Hepatocyte (in vitro differentiated cells): ENCODE results near the gene CACYBP. TPM values are rescaled to one million over a fixed set of nuclear protein-coding genes. Genes with fewer than 3 reads are reported as not detected.
"Not testable (repeated sequence)": the region's sequence is repeated elsewhere in the genome, so short reads cannot be mapped to it uniquely, and the experiment has no call there.

Experiments
- DNase-seq: peaks from one replicate; pipeline ENCODE4 v3.0.0-alpha.2; 2016; ENCODE audit warnings: low spot score
- H2AFZ ChIP-seq: fragments of 200-600 bp; sonication (generic); 2 replicates; pipeline ENCODE4 v1.6.0; 2016; ENCODE audit warnings: antibody characterized with exemption, mild to moderate bottlenecking
- H3K27ac ChIP-seq: fragments of 200-600 bp; sonication (generic); 2 replicates; pipeline ENCODE4 v1.5.1; 2016; ENCODE audit warnings: mild to moderate bottlenecking
- H3K27me3 ChIP-seq: fragments of 200-600 bp; sonication (generic); 2 replicates; pipeline ENCODE4 v1.6.1; 2016
- H3K36me3 ChIP-seq: fragments of 200-600 bp; sonication (generic); replicated peaks from 2 replicates; pipeline ENCODE4 v1.5.1; 2016; ENCODE audit warnings: low read depth; ENCODE audit not compliant: insufficient read depth
- H3K4me1 ChIP-seq: fragments of 200-600 bp; sonication (generic); 2 replicates; pipeline ENCODE4 v1.5.1; 2016; ENCODE audit warnings: mild to moderate bottlenecking, moderate library complexity; ENCODE audit not compliant: insufficient read depth
- H3K4me2 ChIP-seq: fragments of 200-600 bp; sonication (generic); 2 replicates; pipeline ENCODE4 v1.6.0; 2016
- H3K4me3 ChIP-seq: fragments of 200-600 bp; sonication (generic); 2 replicates; pipeline ENCODE4 v1.5.1; 2016; ENCODE audit warnings: mild to moderate bottlenecking
- H3K79me2 ChIP-seq: fragments of 200-600 bp; sonication (generic); 2 replicates; pipeline ENCODE4 v1.6.0; 2017; ENCODE audit warnings: mild to moderate bottlenecking
- H3K9me2 ChIP-seq: fragments of 200-600 bp; sonication (generic); replicated peaks from 2 replicates; pipeline ENCODE4 v1.6.0; 2017; ENCODE audit warnings: mild to moderate bottlenecking; ENCODE audit not compliant: insufficient read depth
- H3K9me3 ChIP-seq: fragments of 200-600 bp; sonication (generic); 2 replicates; pipeline ENCODE4 v1.5.1; 2016; ENCODE audit warnings: low read depth, mild to moderate bottlenecking
- H4K20me1 ChIP-seq: fragments of 200-600 bp; sonication (generic); 2 replicates; pipeline ENCODE4 v1.6.0; 2016; ENCODE audit warnings: mild to moderate bottlenecking; ENCODE audit not compliant: insufficient read depth, poor library complexity, severe bottlenecking
- EZH2 ChIP-seq: fragments of 200-600 bp; sonication (generic); IDR thresholded peaks from 2 replicates; pipeline ENCODE4 v1.6.1; 2016; ENCODE audit warnings: antibody characterized with exemption, mild to moderate bottlenecking, borderline replicate concordance
- EZH2phosphoT487 ChIP-seq: fragments of 200-600 bp; sonication (generic); IDR thresholded peaks from one replicate; pipeline ENCODE4 v1.6.1; 2018; ENCODE audit warnings: antibody characterized with exemption, mild to moderate bottlenecking, low read depth, moderate library complexity; ENCODE audit not compliant: unreplicated experiment, severe bottlenecking
- WGBS: methylation state at CpG from one replicate; pipeline ENCODE4 v1.1.6; 2016; ENCODE audit warnings: low lambda C conversion rate; ENCODE audit errors: missing lambda C conversion rate; 5-methylcytosine and 5-hydroxymethylcytosine counted together
- polyA plus RNA-seq: library from polyadenylated mRNA; unstranded; fragments of >200 nt; fragmentation: Nextera tagmentation; extraction: Ambion mirVana; gene quantifications from 2 replicates; pipeline ENCODE4 v1.2.1, GENCODE V29; 2016
- total RNA-seq: library from RNA; depleted of rRNA; stranded (reverse); fragments of >200 nt; gene quantifications from 2 replicates; pipeline ENCODE4 v1.2.3, GENCODE V29; 2014
- TF ChIP-seq, protein P1 (sequence below): fragments of 200-600 bp; sonication (generic); IDR thresholded peaks from 2 replicates; pipeline ENCODE4 v1.5.1; 2016; ENCODE audit warnings: antibody characterized with exemption, mild to moderate bottlenecking; ENCODE audit not compliant: poor library complexity

The CACYBP gene
- total and polyA plus RNA-seq, 2 experiments from 2014 or later, result 79.6 to 81.7 TPM

DNA sequence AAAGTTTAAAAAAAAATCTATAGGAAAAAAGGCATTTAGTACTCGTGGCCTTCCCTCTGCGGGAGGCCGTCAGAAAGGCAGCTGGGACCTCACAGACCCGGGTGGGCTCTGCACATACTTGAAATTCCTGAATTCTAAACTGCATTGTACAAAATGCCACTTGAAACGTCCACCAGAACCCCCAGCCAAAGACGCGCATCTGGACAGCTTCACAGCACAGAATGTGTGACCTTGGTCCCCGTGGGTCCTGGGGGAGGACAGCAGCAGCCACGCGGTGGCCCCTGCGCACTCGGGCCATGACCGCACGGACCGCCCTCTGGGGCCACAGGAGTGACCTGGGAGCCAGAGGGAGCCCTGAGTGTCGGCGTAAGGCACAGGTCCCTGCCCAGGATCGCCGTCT lies 44.1 kb downstream of the CACYBP start:
- no peaks in the 10 kb centered on the region for H3K79me2 ChIP-seq
- H4K20me1 ChIP-seq, result no peaks in the 10 kb centered on the region
- H3K27me3 ChIP-seq, result no peaks in the 10 kb centered on the region
- H2AFZ ChIP-seq, result no peak overlapping the region
- WGBS, result 68% methylated on average over 19 of the region's 19 CpGs
- no peak overlapping the region for H3K4me3 ChIP-seq
- H3K4me2 ChIP-seq, result no peak overlapping the region
- H3K4me1 ChIP-seq, result no peaks in the 10 kb centered on the region
- H3K9me3 ChIP-seq, result no peaks in the 10 kb centered on the region
- no peaks in the 10 kb centered on the region for H3K36me3 ChIP-seq
- no peak for DNase-seq
- H3K27ac ChIP-seq, result no peak overlapping the region
- TF ChIP-seq, protein P1, sequence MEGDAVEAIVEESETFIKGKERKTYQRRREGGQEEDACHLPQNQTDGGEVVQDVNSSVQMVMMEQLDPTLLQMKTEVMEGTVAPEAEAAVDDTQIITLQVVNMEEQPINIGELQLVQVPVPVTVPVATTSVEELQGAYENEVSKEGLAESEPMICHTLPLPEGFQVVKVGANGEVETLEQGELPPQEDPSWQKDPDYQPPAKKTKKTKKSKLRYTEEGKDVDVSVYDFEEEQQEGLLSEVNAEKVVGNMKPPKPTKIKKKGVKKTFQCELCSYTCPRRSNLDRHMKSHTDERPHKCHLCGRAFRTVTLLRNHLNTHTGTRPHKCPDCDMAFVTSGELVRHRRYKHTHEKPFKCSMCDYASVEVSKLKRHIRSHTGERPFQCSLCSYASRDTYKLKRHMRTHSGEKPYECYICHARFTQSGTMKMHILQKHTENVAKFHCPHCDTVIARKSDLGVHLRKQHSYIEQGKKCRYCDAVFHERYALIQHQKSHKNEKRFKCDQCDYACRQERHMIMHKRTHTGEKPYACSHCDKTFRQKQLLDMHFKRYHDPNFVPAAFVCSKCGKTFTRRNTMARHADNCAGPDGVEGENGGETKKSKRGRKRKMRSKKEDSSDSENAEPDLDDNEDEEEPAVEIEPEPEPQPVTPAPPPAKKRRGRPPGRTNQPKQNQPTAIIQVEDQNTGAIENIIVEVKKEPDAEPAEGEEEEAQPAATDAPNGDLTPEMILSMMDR, result no peak
- TF ChIP-seq EZH2phosphoT487 (no peak), EZH2 (no peak)
- no peaks in the 10 kb centered on the region for H3K9me2 ChIP-seq

DNA sequence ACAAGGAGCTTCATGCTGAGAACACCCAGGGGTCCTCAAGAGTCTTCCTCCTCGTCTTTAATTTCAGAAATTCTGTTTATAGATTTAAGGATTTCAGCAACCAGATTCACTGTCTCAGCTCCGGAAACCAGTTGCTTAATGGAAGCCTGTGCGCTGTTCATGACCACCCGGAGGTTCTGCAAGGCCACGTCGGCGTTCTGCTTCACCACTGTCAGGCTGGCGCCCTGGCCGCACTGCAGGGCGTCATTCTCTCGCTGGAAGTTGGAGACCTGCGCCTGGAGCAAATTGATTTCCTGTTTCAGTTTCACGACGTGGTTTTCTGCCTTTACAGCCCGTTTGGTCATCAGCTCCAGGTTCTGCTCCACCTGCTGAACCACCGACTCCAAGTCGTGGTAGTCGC lies 44.8 kb downstream of the CACYBP start:
- not testable (repeated sequence) for H3K36me3 ChIP-seq, H3K79me2 ChIP-seq, H2AFZ ChIP-seq, H3K4me2 ChIP-seq, H3K4me1 ChIP-seq, H3K9me3 ChIP-seq, H4K20me1 ChIP-seq, DNase-seq, H3K27me3 ChIP-seq, H3K9me2 ChIP-seq, H3K4me3 ChIP-seq, H3K27ac ChIP-seq
- WGBS, result 94% methylated on average over 18 of the region's 18 CpGs

DNA sequence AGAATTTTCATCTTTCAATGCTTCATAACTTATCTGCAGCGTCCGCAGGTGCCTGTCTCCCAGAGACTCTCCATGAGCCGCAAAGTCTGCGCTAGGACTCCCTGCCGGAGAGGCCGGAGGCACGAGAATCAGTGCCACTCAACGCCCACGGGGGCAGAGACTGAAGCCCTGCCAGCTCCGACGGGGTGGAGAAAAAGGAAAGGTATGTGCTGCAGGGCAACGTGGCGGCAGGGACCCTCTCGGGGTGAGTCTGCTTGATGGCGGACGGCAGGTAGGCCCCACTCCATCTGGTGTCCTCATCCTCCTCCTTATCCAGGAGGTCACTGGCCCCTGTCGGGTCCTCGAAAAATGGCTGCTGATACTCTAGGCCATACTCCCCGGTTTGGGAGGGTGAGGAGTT lies 45.4 kb downstream of the CACYBP start:
- 96% methylated on average over 19 of the region's 19 CpGs for WGBS
- H2AFZ ChIP-seq, result no peak overlapping the region
- no peak for DNase-seq

DNA sequence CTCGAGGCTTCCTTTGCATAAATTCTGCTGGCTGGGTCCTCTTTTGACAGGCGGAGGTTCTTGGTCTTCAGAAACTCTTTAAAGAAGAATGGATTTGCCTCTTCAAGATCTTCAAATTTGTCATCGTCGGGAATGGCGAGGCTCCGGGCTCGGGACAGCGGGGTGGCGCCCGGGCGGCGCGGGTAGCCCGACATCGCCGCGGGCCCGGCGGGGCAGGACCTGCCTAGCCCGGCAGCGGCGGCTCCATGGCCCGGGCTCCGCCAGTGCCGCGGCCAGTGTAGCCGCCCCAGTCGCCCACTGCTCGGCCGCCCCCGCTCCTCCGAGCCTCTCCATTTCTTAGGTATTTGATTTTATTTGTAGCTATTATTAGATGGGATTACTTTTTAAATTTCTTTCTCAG lies 45.8 kb downstream of the CACYBP start:
- TF ChIP-seq EZH2 (no peak), EZH2phosphoT487 (no peak)
- TF ChIP-seq, protein P1, result no peak
- H3K9me3 ChIP-seq, result no peaks in the 10 kb centered on the region
- H3K4me3 ChIP-seq, result no peak overlapping the region
- H3K9me2 ChIP-seq, result no peaks in the 10 kb centered on the region
- no peaks in the 10 kb centered on the region for H4K20me1 ChIP-seq
- no peaks in the 10 kb centered on the region for H3K79me2 ChIP-seq
- WGBS, result 98% methylated on average over 32 of the region's 32 CpGs
- no peak overlapping the region for H3K4me2 ChIP-seq
- H3K27me3 ChIP-seq, result no peaks in the 10 kb centered on the region
- no peak overlapping the region for H3K27ac ChIP-seq
- no peaks in the 10 kb centered on the region for H3K36me3 ChIP-seq
- no peaks in the 10 kb centered on the region for H3K4me1 ChIP-seq
- no peak for DNase-seq
- no peak overlapping the region for H2AFZ ChIP-seq

More for the DNA sequence above, 45.4 kb downstream of the CACYBP start:
- Histone ChIP-seq H3K9me2 (no peaks in the 10 kb centered on the region), H4K20me1 (no peaks in the 10 kb centered on the region), H3K27me3 (no peaks in the 10 kb centered on the region), H3K4me3 (no peak overlapping the region), H3K27ac (no peak overlapping the region), H3K36me3 (no peaks in the 10 kb centered on the region), H3K79me2 (no peaks in the 10 kb centered on the region), H3K4me2 (no peak overlapping the region), H3K9me3 (no peaks in the 10 kb centered on the region), H3K4me1 (no peaks in the 10 kb centered on the region)
- TF ChIP-seq EZH2phosphoT487 (no peak), EZH2 (no peak)
- TF ChIP-seq, protein P1, result no peak
